ENCODE data around the gene MVB12B.

DNA sequence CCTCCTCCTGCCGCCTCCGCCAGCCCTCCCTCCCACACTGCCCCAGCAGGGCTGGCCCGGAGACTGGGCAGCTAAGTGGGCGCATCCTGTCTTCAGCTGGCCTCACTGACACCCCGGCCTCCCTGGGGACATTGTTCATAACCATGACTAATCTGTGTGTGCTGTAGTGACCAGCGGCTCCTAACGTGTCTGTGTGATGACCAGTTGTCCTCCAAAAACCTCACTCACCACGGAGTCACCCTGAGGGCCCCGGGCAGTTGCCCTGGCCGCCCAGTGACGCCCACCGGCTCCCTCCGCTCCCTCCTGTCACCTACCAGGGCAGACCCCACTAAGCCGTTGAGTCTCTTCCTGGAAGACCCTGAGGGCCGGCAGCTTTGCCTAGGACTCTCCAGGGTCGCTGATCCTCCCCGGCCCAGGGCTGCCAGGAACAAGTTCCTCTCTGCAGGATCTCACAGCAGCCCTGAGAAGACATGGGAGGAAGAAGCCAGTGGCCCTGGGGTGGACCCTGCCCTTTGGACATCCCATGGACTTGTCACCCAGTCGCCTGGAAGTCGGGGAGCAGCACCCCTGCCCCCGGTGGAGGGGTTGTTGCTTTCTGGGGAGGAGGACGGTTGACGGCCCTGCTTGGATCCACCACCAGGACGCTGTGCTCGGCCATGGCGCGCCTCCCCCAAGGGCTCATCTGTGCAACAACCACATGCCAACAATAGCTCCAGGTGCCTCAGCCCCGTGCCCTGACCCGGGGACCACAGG is 176.9 kb downstream of the MVB12B start:
- TF ChIP-seq, protein P1, sequence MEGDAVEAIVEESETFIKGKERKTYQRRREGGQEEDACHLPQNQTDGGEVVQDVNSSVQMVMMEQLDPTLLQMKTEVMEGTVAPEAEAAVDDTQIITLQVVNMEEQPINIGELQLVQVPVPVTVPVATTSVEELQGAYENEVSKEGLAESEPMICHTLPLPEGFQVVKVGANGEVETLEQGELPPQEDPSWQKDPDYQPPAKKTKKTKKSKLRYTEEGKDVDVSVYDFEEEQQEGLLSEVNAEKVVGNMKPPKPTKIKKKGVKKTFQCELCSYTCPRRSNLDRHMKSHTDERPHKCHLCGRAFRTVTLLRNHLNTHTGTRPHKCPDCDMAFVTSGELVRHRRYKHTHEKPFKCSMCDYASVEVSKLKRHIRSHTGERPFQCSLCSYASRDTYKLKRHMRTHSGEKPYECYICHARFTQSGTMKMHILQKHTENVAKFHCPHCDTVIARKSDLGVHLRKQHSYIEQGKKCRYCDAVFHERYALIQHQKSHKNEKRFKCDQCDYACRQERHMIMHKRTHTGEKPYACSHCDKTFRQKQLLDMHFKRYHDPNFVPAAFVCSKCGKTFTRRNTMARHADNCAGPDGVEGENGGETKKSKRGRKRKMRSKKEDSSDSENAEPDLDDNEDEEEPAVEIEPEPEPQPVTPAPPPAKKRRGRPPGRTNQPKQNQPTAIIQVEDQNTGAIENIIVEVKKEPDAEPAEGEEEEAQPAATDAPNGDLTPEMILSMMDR (IDR thresholded peaks at IDR 0.05; ENCODE audit: insufficient read depth, low read length, poor library complexity, severe bottlenecking) = no peak
- TF ChIP-seq EZH2phosphoT487 (conservative IDR thresholded peaks at IDR 0.05; ENCODE audit: low read length) = no peak

Data from SU-DHL-6 (cell line).